H9 (cell line): Measurements from ENCODE around the gene GSTO2. TPM values are rescaled to one million over a fixed set of nuclear protein-coding genes. Genes with fewer than 3 reads are reported as not detected.

ENCODE experiments used
- DNase-seq: peaks from one replicate; pipeline ENCODE4 v3.0.0-alpha.2; 2017
- H2AFZ ChIP-seq: one replicate; pipeline ENCODE4 v1.6.1; 2013; ENCODE audit warnings: mild to moderate bottlenecking, low read length, control low read depth, moderate library complexity
- H2AK5ac ChIP-seq: 2 replicates; pipeline ENCODE4 v1.6.1; 2013; ENCODE audit warnings: low read length, control low read depth, mixed read lengths; ENCODE audit not compliant: insufficient read length
- H2BK120ac ChIP-seq: one replicate; pipeline ENCODE4 v1.6.1; 2013; ENCODE audit warnings: low read depth, mild to moderate bottlenecking, low read length, control low read depth, inconsistent platforms; ENCODE audit not compliant: poor library complexity, severe bottlenecking
- H2BK12ac ChIP-seq: 2 replicates; pipeline ENCODE4 v1.6.1; 2013; ENCODE audit warnings: low read length, control low read depth, mixed read lengths, low read depth; ENCODE audit not compliant: insufficient read length
- H2BK15ac ChIP-seq: 2 replicates; pipeline ENCODE4 v1.6.1; 2013; ENCODE audit warnings: low read depth, low read length, control low read depth
- H2BK20ac ChIP-seq: one replicate; pipeline ENCODE4 v1.6.1; 2013; ENCODE audit warnings: low read depth, mild to moderate bottlenecking, low read length, control low read depth, inconsistent platforms; ENCODE audit not compliant: poor library complexity, severe bottlenecking
- H2BK5ac ChIP-seq: 2 replicates; pipeline ENCODE4 v1.6.1; 2013; ENCODE audit warnings: low read length, control low read depth, mixed read lengths; ENCODE audit not compliant: insufficient read length
- H3K14ac ChIP-seq: 2 replicates; pipeline ENCODE4 v1.6.1; 2013; ENCODE audit warnings: low read length, control low read depth; ENCODE audit not compliant: insufficient read depth
- H3K18ac ChIP-seq: 2 replicates; pipeline ENCODE4 v1.6.1; 2013; ENCODE audit warnings: low read depth, mild to moderate bottlenecking, mixed read lengths, low read length, control low read depth; ENCODE audit not compliant: insufficient read length
- H3K23ac ChIP-seq: 2 replicates; pipeline ENCODE4 v1.6.1; 2013; ENCODE audit warnings: low read length, control low read depth, mixed read lengths, low read depth; ENCODE audit not compliant: insufficient read length
- H3K23me2 ChIP-seq: 2 replicates; pipeline ENCODE4 v1.6.1; 2013; ENCODE audit warnings: low read depth, mild to moderate bottlenecking, mixed read lengths, low read length, control low read depth; ENCODE audit not compliant: insufficient read length, poor library complexity, severe bottlenecking
- H3K27ac ChIP-seq: 2 replicates; pipeline ENCODE4 v1.5.1; 2013; ENCODE audit warnings: low read length, control low read depth, mixed read lengths, low read depth; ENCODE audit not compliant: insufficient read length
- H3K27me3 ChIP-seq: 2 replicates; pipeline ENCODE4 v1.6.1; 2013; ENCODE audit warnings: low read length, control low read depth, inconsistent platforms; ENCODE audit not compliant: insufficient read depth
- H3K4ac ChIP-seq: 2 replicates; pipeline ENCODE4 v1.6.1; 2013; ENCODE audit warnings: low read depth, mild to moderate bottlenecking, control low read depth, inconsistent platforms, low read length, moderate library complexity
- H3K4me1 ChIP-seq: 2 replicates; pipeline ENCODE4 v1.6.1; 2013; ENCODE audit warnings: low read length, control low read depth, inconsistent platforms; ENCODE audit not compliant: insufficient read depth
- H3K4me2 ChIP-seq: 2 replicates; pipeline ENCODE4 v1.6.1; 2013; ENCODE audit warnings: low read length, control low read depth, mixed read lengths; ENCODE audit not compliant: insufficient read length, insufficient read depth
- H3K56ac ChIP-seq: 2 replicates; pipeline ENCODE4 v1.6.1; 2013; ENCODE audit warnings: low read depth, mild to moderate bottlenecking, mixed read lengths, low read length, control low read depth; ENCODE audit not compliant: insufficient read length
- H3K79me1 ChIP-seq: 2 replicates; pipeline ENCODE4 v1.6.1; 2013; ENCODE audit warnings: low read depth, mild to moderate bottlenecking, moderate library complexity, low read length, control low read depth, inconsistent platforms; ENCODE audit not compliant: insufficient read depth, poor library complexity, severe bottlenecking
- H3K79me2 ChIP-seq: 2 replicates; pipeline ENCODE4 v1.6.1; 2013; ENCODE audit warnings: low read length, control low read depth, inconsistent platforms; ENCODE audit not compliant: insufficient read depth
- H3K9ac ChIP-seq: 2 replicates; pipeline ENCODE4 v1.6.1; 2013; ENCODE audit warnings: low read length, control low read depth, mixed read lengths; ENCODE audit not compliant: insufficient read length; ENCODE audit errors: extremely low read depth
- H3K9me3 ChIP-seq: one replicate; pipeline ENCODE4 v1.6.1; 2013; ENCODE audit warnings: low read depth, low read length, inconsistent platforms; ENCODE audit not compliant: control insufficient read depth
- H3T11ph ChIP-seq: one replicate; pipeline ENCODE4 v1.6.1; 2013; ENCODE audit warnings: mild to moderate bottlenecking, low read length, control low read depth, inconsistent platforms
- H4K20me1 ChIP-seq: one replicate; pipeline ENCODE4 v1.6.1; 2013; ENCODE audit not compliant: control insufficient read depth, insufficient read length, insufficient read depth
- H4K5ac ChIP-seq: 2 replicates; pipeline ENCODE4 v1.6.1; 2013; ENCODE audit warnings: low read depth, mild to moderate bottlenecking, mixed read lengths, low read length, control low read depth; ENCODE audit not compliant: insufficient read length
- H4K8ac ChIP-seq: replicated peaks from 2 replicates; pipeline ENCODE4 v1.6.1; 2013; ENCODE audit warnings: low read length, control low read depth, mixed read lengths, low read depth; ENCODE audit not compliant: insufficient read length
- H4K91ac ChIP-seq: 2 replicates; pipeline ENCODE4 v1.6.1; 2013; ENCODE audit warnings: low read depth, mild to moderate bottlenecking, moderate library complexity, mixed read lengths, low read length, control low read depth; ENCODE audit not compliant: insufficient read length
- H3K27ac Mint-ChIP-seq, 3 experiments: 2 replicates in 2 of 3; 3 replicates in 1 of 3; pipeline ENCODE4 v1.8.0; 2020 to 2021; ENCODE audit warnings: mixed read lengths in 3 of 3, mild to moderate bottlenecking in 1 of 3, moderate library complexity in 1 of 3
- H3K27me3 Mint-ChIP-seq: 2 replicates; pipeline ENCODE4 v1.8.0; 2021; ENCODE audit warnings: low read depth, mild to moderate bottlenecking, moderate library complexity, mixed read lengths
- H3K36me3 Mint-ChIP-seq, 3 experiments: 2 replicates in 2 of 3; 3 replicates in 1 of 3; pipeline ENCODE4 v1.8.0; 2020 to 2021; ENCODE audit warnings: low read depth in 3 of 3, mixed read lengths in 3 of 3; ENCODE audit not compliant: insufficient read depth in 1 of 3
- H3K4me1 Mint-ChIP-seq, 2 experiments: 2 replicates each; pipeline ENCODE4 v1.8.0; 2020; ENCODE audit warnings: mixed read lengths in 2 of 2
- H3K4me3 Mint-ChIP-seq, 2 experiments: 2 replicates in 1 of 2; 3 replicates in 1 of 2; pipeline ENCODE4 v1.8.0; 2020 to 2021; ENCODE audit warnings: mild to moderate bottlenecking in 2 of 2, mixed read lengths in 2 of 2, moderate library complexity in 1 of 2
- H3K9me3 Mint-ChIP-seq, 2 experiments: 2 replicates in 1 of 2; 3 replicates in 1 of 2; pipeline ENCODE4 v1.8.0; 2020; ENCODE audit warnings: mild to moderate bottlenecking in 2 of 2, mixed read lengths in 2 of 2, moderate library complexity in 1 of 2
- WGBS: extraction: QIAGEN DNeasy Blood & Tissue Kit; methylation state at CpG from one replicate; pipeline ENCODE4 v1.1.7; 2013; ENCODE audit warnings: missing lambda C conversion rate, low lambda C conversion rate, mixed read lengths; ENCODE audit not compliant: insufficient read length; ENCODE audit errors: extremely low coverage; 5-methylcytosine and 5-hydroxymethylcytosine counted together
- total RNA-seq: library from RNA; stranded (reverse); gene quantifications from 2 replicates; pipeline ENCODE4 v1.2.1, GENCODE V29; 2021
- TF ChIP-seq, protein P1 (sequence below): fragments of 200-600 bp; sonication (generic); conservative IDR thresholded peaks from 3 replicates; pipeline ENCODE4 v1.8.0; 2021; ENCODE audit warnings: antibody characterized with exemption, mild to moderate bottlenecking

Gene GSTO2
- total RNA-seq, 1 experiment from 2014 or later = 14.5 TPM

- no peak overlapping the region for H3K56ac ChIP-seq
- no peak overlapping the region for H3K4ac ChIP-seq
- Mint-ChIP-seq H3K9me3 (no peaks in the 10 kb centered on the region), H3K27ac (peak overlapping the region in 1 of 3 experiments; percentile 91; a peak in 4 of 7 replicates), H3K36me3 (peaks cover 14 to 23% (median 22%) of the 10 kb centered on the region in 3 experiments), H3K4me3 (peak overlapping the region in 1 of 2 experiments; percentile 23; a peak in 1 of 5 replicates), H3K4me1 (peaks cover 83 to 86% of the 10 kb centered on the region in 2 experiments), H3K27me3 (no peaks in the 10 kb centered on the region)
- H2BK20ac ChIP-seq = no peak overlapping the region
- H3K23me2 ChIP-seq = peaks cover 4% of the 10 kb centered on the region
- no peak overlapping the region for H2BK120ac ChIP-seq
- peaks cover 25% of the 10 kb centered on the region; the same call in 1 of the 2 replicates for H3K79me2 ChIP-seq
- no peaks in the 10 kb centered on the region for H3K79me1 ChIP-seq
- no peak overlapping the region for H3K9ac ChIP-seq
- H2AK5ac ChIP-seq = no peak overlapping the region
- WGBS = no CpG with 5 or more reads among the region's 28 CpGs
- no peak for DNase-seq
- H2BK12ac ChIP-seq = no peak overlapping the region
- H2AFZ ChIP-seq = no peak overlapping the region
- H2BK15ac ChIP-seq = no peak overlapping the region
- no peaks in the 10 kb centered on the region for H3K9me3 ChIP-seq
- peaks cover 35% of the 10 kb centered on the region for H3K4me1 ChIP-seq
- no peak overlapping the region for H4K91ac ChIP-seq
- H2BK5ac ChIP-seq = no peak overlapping the region
- TF ChIP-seq, protein P1, sequence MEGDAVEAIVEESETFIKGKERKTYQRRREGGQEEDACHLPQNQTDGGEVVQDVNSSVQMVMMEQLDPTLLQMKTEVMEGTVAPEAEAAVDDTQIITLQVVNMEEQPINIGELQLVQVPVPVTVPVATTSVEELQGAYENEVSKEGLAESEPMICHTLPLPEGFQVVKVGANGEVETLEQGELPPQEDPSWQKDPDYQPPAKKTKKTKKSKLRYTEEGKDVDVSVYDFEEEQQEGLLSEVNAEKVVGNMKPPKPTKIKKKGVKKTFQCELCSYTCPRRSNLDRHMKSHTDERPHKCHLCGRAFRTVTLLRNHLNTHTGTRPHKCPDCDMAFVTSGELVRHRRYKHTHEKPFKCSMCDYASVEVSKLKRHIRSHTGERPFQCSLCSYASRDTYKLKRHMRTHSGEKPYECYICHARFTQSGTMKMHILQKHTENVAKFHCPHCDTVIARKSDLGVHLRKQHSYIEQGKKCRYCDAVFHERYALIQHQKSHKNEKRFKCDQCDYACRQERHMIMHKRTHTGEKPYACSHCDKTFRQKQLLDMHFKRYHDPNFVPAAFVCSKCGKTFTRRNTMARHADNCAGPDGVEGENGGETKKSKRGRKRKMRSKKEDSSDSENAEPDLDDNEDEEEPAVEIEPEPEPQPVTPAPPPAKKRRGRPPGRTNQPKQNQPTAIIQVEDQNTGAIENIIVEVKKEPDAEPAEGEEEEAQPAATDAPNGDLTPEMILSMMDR = no peak
- H4K20me1 ChIP-seq = no peaks in the 10 kb centered on the region
- no peak overlapping the region for H3K27ac ChIP-seq
- no peak overlapping the region for H4K5ac ChIP-seq
- H3K18ac ChIP-seq = no peak overlapping the region
- H3K27me3 ChIP-seq = no peaks in the 10 kb centered on the region
- H3K14ac ChIP-seq = 0 out of 2 replicates have a peak overlapping the region, but pooled peaks have one; percentile 52
- no peak overlapping the region for H3K23ac ChIP-seq
- H3T11ph ChIP-seq = no peak overlapping the region
- no peak overlapping the region for H4K8ac ChIP-seq
- no peak overlapping the region for H3K4me2 ChIP-seq
These were observed 56.8 kb downstream of the GSTO2 start for GRCh38 chr10:104325436-104326435.
